Activated CD8-positive, alpha-beta memory T cell treated with anti-CD3 and anti-CD28 coated beads for 4 hours (primary cell): Measurements from ENCODE around the gene RNF151.
A peak's percentile ranks its signal among the peaks of the same experiment; 100 is the strongest.
"Not testable (repeated sequence)": the region's sequence is repeated elsewhere in the genome, so short reads cannot be mapped to it uniquely, and the experiment has no call there.

Source experiments
- DNase-seq, 2 donors: peaks; one replicate each; pipeline ENCODE4 v3.0.0-alpha.2; 2020; ENCODE audit warnings: low read depth in 2 of 2

The RNF151 gene

DNA sequence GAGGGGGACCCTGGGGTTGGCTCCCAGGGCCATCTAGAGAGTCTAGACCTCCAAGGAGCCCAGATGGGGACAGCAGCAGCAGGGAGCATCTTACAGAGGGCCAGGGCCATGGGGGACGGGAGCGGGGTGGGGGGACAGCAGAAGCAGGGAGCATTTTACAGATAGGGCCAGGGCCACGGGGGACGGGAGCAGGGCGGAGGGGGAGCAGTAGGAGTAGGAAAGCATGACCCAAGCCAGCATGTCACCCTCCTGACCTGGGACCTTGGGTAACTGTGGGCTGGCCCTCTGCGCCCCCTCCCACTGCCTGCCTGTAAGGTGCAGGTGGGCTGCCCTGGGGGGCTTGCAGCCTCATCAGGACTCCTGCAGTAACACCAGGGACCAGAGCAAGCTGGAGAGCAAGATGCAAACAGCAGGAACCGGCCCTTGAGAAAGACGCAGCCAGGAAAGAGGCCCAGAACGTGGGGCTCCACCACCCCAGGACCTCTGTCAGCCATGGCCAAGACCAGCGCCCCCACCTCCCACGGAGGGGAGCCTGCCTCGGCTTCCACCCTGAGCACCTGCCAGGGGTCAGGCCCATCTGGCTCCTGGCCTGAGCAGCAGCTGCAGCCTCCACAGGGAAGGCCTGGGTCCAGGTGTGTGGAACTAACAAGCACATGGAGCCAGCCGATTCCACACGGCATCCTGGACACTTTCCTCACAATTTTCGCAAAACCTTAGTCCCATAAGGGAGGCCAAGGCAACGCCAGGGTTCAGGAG, 40.6 kb downstream of the RNF151 start:
- DNase-seq, result no peak

DNA sequence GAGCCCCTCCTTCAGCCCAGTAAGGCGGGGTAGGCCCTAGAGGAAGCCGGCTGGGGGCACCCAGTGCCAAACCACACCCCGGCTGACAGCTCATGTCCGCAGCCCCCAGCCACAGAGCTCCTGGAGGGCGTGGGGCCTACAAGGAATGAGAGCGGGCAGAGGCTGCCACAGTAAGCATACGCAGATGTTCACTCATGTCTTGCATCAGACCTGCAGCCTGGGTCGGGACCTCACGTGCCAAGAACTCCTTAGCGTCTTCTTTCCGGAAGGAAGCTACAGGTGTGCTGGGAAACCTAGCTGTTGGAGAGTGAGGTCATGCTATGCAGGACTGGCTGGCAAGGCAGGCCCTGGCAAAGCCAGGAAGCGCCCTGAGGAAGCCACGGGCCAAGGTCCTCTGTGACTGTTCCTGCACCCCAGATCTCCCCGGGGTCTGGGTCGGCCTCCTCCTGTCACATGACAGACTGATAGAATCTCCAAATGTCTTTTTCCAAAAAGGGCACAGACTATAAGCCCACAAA, 41.4 kb downstream of the RNF151 start:
- no peak for DNase-seq

DNA sequence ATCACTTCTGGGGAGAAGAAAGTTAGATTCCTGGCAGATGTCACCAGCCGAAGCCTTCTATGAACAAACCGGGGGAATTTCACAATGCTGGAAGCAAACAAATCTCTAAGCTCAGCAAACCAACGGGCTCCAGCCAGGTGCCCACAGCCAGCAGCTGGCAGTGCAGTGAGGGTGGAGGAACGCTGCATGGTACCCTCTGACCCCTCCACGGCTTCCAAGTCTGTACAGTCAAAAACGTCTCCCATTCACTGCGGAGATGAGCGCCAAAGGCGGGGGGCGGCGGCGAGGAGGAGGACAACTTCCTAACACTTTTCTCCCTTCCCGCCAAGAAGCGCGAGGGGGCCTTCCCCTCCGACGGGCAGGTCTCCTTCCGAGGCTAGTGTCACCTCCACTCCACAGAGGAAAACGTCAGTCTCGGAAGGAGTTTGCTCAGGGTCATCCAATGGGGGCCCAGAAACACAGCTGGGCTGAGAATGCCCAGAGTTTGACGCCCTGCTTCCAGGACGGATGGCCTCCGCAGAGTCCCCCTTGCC, 42.0 kb downstream of the RNF151 start:
- DNase-seq, result no peak

DNA sequence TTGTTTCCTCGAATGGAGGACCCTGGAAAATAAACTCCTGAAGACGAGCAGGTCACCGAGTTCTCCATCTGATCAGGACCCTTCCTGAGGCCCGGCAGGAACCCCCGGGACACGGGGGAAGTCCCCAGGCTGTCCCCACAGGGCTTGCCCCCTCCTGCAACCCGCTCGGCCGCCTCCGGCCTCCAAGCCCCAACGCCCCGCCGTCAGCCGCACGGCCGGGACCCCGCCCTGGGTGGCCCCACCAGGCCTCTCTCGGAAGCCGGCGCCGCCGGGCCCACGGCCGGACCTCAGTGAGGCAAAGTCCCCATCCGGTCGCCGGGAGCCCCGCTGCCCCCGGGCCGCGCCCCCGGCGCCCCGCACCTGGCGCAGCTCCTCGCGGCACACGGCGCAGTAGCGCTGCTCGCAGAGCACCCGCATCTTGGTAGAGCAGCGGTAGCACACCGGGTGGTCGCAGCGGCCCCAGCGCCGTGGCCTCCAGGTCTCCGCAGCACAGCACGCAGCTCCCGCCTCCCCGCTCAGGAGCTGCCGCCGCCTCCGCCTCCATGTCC, 42.6 kb downstream of the RNF151 start:
- DNase-seq, result no peak

DNA sequence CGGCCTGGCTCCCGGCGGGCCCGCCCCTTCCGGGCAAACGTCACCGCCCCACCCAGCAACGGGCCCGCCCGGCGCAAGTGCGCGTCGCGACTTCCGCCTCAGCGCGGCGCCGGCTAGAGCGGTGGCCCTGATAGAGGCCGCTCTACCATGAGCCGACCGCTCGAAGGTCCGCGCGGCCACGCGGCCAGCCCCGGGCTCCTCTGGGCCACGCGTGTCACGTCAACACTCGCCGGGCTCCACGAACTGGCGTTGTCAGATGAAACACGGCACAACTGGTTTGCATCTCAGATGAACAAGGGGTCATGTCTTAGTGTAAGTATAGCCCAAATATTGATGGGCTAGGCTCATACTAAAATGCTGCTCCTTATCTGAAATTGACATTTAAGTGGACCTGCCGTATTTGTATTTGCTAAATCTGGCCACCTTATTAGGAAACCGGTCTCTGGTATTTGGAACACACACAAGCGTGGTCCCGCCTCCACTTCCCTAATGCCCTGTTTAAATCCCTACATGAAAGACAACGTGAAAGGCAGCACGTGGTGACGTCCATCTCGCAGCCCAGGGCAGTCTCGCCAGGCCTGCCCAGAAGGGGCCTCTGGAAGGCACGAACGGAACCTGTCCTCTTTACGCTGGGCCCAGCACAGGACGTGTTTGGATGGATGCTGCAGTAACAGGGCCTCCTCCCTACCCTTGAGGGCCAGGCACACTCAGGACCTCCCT, 43.3 kb downstream of the RNF151 start, which contains the start of gene ZNF598:
Gene ZNF598, minus strand, starts transcription at position 31 of the 720 bp plus-strand sequence.
- DNase-seq, result peak; percentile 52 to 56

DNA sequence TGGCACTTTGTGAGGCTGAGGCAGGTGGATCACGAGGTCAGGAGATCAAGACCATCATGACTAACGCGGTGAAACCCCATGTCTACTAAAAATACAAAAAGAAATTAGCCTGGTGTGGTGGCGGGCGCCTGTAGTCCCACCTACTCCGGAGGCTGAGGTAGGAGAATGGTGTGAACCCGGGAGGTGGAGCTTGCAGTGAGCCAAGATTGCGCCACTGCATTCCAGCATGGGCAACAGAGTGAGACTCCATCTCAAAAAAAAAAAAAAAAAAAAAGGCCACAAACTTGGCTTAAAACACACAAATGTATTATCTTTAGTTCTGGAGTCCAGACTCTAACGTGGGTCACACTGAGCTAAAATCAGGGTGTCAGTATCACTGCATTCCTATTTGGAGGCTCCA, 45.1 kb downstream of the RNF151 start:
- DNase-seq, result not testable (repeated sequence)

DNA sequence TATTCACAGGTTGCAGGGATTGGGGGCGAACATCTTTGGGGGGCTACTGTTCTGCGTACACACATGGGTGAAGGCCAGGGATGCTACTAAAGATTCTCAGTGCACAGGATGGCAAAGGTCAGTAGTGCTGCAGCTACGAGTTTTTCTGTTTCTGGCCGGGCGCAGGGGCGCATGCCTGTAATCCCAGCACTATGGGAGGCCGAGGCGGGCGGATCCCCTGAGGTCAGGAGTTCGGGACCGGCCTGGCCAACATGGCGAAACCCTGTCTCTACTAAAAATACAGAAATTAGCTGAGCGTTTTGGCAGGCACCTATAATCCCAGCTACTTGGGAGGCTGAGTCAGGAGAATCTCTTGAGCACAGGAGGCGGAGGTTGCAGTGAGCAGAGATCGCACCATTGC, 46.9 kb downstream of the RNF151 start:
- DNase-seq, result no peak

DNA sequence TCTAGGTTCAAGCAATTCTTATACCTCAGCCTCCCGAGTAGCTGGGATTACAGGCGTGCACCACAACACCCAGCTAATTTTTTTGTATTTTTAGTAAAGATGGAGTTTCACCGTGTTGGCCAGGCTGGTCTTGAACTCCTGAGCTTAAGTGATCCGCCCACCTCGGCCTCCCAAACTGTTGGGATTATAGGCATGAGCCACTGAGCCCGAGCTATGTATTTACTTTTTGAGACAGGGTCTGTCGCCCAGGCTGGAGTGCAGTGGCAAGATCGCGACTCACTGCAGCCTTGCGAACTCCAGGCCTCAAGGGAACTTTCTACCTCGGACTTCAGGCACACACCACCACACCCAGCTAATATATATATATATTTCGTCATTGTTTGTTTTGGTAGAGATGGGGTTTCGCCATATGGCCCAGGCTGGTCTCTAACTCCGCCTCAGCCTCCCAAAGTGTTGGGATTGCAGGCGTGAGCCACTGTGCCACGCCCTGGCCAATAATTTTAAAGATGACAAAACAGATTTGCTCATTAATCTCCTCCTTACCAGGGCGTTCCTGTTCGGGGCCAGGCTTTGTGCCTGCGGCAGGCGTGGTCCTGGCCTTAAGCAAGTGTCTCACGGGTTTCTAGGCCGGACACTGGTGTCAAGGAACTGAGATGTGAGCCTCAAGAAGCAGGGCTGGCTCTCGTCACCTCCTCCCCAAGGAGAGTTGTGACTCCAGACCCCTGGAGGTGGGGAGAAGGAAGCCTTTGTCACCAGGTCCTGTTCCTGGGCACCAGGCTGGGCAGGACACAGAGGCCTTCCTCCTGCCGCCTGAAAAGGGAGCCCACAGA, 48.7 kb downstream of the RNF151 start:
- no peak for DNase-seq

DNA sequence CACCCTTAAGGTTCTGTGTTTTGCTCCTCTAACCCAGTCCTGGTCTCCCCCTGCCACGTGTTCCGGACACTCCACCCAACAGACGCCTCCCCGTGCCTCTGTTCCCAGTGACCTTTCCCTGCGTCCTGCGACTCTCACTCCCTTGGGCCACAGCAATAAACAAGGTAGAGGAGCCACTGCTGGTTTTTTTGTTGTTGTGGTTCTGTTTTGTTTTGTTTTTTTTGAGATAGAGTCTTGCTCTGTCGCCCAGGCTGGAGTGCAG, 49.2 kb downstream of the RNF151 start:
- DNase-seq, result no peak

DNA sequence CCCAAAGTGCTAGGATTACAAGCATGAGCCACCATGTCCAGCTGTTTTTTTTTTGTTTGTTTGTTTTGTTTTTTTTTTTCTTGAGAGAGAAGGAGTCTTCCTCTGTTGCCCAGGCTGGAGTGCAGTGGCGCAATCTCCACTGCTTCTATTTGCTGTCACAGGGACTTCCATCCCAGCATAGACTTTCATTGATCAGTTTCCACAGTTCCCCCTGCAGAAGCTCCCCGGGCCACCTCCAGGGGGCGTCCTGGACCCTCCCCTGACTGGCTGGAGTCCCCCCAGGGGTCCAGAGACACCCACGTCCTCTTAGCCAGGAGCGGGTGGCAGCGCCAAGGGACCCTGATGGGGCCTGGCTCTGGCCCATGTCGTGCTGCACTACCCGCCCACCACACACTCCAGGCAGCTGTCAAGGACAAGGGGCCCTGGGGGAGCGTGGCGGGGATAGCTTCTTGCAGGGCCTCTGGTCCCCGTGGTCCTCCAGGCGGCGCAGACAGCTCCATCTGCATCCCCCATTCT, 49.8 kb downstream of the RNF151 start:
- no peak for DNase-seq
